Measurements from ENCODE around the gene TCL1B. TPM values are rescaled to one million over a fixed set of nuclear protein-coding genes. Genes with fewer than 3 reads are reported as not detected.

The TCL1B gene
- total RNA-seq, 1 donor from 2014 or later = not detected

DNA sequence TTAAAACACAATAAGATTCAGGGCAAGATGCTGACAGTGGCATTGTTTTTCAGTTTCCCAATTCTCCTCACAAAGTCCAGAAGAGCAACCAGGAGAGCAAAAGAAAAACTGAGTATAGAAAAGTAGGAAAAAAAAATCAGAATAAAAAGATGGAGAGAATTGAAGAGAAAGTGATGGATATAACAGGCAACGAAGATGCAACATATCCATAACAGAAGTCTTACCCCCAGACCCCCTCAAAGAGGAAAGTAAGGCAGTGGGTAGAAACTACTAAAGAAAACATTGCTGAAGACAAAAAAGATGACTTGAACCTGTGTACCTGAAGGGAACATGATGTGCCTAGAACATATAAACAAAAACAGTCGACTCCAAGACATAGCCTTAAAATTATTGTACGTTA is 17.1 kb downstream of the TCL1B start:
- Mint-ChIP-seq H3K4me3 (ENCODE audit: unreplicated experiment) (no peak overlapping the region), H3K27ac (ENCODE audit: unreplicated experiment) (no peak overlapping the region), H3K36me3 (ENCODE audit: low read depth, unreplicated experiment) (no peaks in the 10 kb centered on the region), H3K9me3 (ENCODE audit: unreplicated experiment) (no peaks in the 10 kb centered on the region), H3K4me1 (ENCODE audit: low read depth, unreplicated experiment) (peaks cover 11% of the 10 kb centered on the region), H3K27me3 (ENCODE audit: low read depth, unreplicated experiment) (no peaks in the 10 kb centered on the region)
- no peak for FAIRE-seq
- Histone ChIP-seq H3K4me2 (ENCODE audit: low read length) (no peak overlapping the region), H3K4me1 (ENCODE audit: insufficient read depth, low read length) (no peaks in the 10 kb centered on the region), H3K27me3 (ENCODE audit: insufficient read depth, low read length) (no peaks in the 10 kb centered on the region), H3K9me3 (ENCODE audit: insufficient read depth, low read depth, low read length) (no peaks in the 10 kb centered on the region), H3K27ac (ENCODE audit: low read depth, low read length) (no peak overlapping the region), H3K4me3 (ENCODE audit: insufficient read depth, low read depth, low read length) (no peak overlapping the region), H2AFZ (ENCODE audit: low read depth, low read length) (no peak overlapping the region), H3K79me2 (ENCODE audit: insufficient read depth, low read length) (no peaks in the 10 kb centered on the region), H4K20me1 (ENCODE audit: insufficient read depth, low read length) (no peaks in the 10 kb centered on the region), H3K36me3 (ENCODE audit: insufficient read depth, low read length) (no peaks in the 10 kb centered on the region), H3K9ac (ENCODE audit: low read length) (no peak overlapping the region)
- no peak for DNase-seq (ENCODE audit: low read depth)
- TF ChIP-seq EZH2 (IDR thresholded peaks at IDR 0.05; ENCODE audit: insufficient read depth, low read length) = no peak
- TF ChIP-seq, protein P1, sequence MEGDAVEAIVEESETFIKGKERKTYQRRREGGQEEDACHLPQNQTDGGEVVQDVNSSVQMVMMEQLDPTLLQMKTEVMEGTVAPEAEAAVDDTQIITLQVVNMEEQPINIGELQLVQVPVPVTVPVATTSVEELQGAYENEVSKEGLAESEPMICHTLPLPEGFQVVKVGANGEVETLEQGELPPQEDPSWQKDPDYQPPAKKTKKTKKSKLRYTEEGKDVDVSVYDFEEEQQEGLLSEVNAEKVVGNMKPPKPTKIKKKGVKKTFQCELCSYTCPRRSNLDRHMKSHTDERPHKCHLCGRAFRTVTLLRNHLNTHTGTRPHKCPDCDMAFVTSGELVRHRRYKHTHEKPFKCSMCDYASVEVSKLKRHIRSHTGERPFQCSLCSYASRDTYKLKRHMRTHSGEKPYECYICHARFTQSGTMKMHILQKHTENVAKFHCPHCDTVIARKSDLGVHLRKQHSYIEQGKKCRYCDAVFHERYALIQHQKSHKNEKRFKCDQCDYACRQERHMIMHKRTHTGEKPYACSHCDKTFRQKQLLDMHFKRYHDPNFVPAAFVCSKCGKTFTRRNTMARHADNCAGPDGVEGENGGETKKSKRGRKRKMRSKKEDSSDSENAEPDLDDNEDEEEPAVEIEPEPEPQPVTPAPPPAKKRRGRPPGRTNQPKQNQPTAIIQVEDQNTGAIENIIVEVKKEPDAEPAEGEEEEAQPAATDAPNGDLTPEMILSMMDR (IDR thresholded peaks at IDR 0.05; ENCODE audit: insufficient read depth, low read depth, low read length) = no peak

DNA sequence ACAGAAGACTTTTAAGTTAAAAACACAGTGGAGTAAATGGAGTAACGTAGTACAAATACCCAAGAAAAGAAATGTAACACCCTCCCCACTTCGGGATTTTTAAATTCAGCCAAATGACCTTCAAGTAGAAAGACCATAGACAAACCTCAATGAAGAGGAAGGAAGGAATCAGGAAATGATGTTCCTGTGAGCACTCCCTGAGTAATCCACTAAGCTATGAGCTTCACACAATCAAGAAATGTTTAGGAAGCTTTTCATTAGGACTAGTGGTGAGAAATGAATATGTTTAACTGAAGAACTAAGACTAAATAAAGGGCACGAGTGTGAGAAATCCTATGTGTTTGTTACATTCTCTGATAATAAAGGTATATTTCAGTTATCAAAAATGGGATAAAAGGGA is 17.6 kb downstream of the TCL1B start:
- Histone ChIP-seq H3K79me2 (ENCODE audit: insufficient read depth, low read length) (no peaks in the 10 kb centered on the region), H3K27ac (ENCODE audit: low read depth, low read length) (no peak overlapping the region), H3K4me2 (ENCODE audit: low read length) (no peak overlapping the region), H3K9me3 (ENCODE audit: insufficient read depth, low read depth, low read length) (no peaks in the 10 kb centered on the region), H2AFZ (ENCODE audit: low read depth, low read length) (no peak overlapping the region), H4K20me1 (ENCODE audit: insufficient read depth, low read length) (no peaks in the 10 kb centered on the region), H3K4me1 (ENCODE audit: insufficient read depth, low read length) (no peaks in the 10 kb centered on the region), H3K27me3 (ENCODE audit: insufficient read depth, low read length) (no peaks in the 10 kb centered on the region), H3K36me3 (ENCODE audit: insufficient read depth, low read length) (no peaks in the 10 kb centered on the region), H3K4me3 (ENCODE audit: insufficient read depth, low read depth, low read length) (no peak overlapping the region), H3K9ac (ENCODE audit: low read length) (no peak overlapping the region)
- TF ChIP-seq EZH2 (IDR thresholded peaks at IDR 0.05; ENCODE audit: insufficient read depth, low read length) = no peak
- TF ChIP-seq, protein P1 (IDR thresholded peaks at IDR 0.05; ENCODE audit: insufficient read depth, low read depth, low read length) = no peak
- peaks cover 11% of the 10 kb centered on the region for H3K4me1 Mint-ChIP-seq (ENCODE audit: low read depth, unreplicated experiment)
- no peak overlapping the region for H3K4me3 Mint-ChIP-seq (ENCODE audit: unreplicated experiment)
- FAIRE-seq (no peak), DNase-seq (ENCODE audit: low read depth) (no peak)
- H3K27ac Mint-ChIP-seq (ENCODE audit: unreplicated experiment) = no peak overlapping the region
- no peaks in the 10 kb centered on the region for H3K9me3 Mint-ChIP-seq (ENCODE audit: unreplicated experiment)
- H3K36me3 Mint-ChIP-seq (ENCODE audit: low read depth, unreplicated experiment) = no peaks in the 10 kb centered on the region
- H3K27me3 Mint-ChIP-seq (ENCODE audit: low read depth, unreplicated experiment) = peaks cover 1% of the 10 kb centered on the region

DNA sequence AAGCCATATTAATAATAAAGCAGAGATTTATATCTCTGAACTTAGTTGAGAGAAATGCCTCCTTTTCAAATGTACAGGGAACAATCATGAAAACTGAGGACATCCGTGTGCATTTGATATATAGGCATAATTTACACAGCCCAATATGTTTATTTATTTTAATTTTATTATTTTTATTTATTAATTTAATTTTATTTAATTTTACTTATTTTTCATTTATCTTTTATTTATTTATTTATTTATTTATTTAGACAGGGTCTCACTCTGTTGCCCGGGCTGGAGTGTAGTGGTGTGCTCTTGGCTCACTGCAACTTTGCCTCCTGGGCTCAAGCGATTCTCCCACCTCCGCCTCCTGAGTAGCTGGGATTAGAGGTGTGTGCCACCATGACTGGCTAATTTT is 19.3 kb downstream of the TCL1B start:
- Histone ChIP-seq H3K27me3 (ENCODE audit: insufficient read depth, low read length) (no peaks in the 10 kb centered on the region), H3K9me3 (ENCODE audit: insufficient read depth, low read depth, low read length) (no peaks in the 10 kb centered on the region), H3K4me2 (ENCODE audit: low read length) (no peak overlapping the region), H3K4me3 (ENCODE audit: insufficient read depth, low read depth, low read length) (no peak overlapping the region), H4K20me1 (ENCODE audit: insufficient read depth, low read length) (no peaks in the 10 kb centered on the region), H3K4me1 (ENCODE audit: insufficient read depth, low read length) (no peaks in the 10 kb centered on the region), H3K36me3 (ENCODE audit: insufficient read depth, low read length) (no peaks in the 10 kb centered on the region), H3K27ac (ENCODE audit: low read depth, low read length) (no peak overlapping the region), H2AFZ (ENCODE audit: low read depth, low read length) (no peak overlapping the region), H3K9ac (ENCODE audit: low read length) (no peak overlapping the region), H3K79me2 (ENCODE audit: insufficient read depth, low read length) (no peaks in the 10 kb centered on the region)
- H3K4me3 Mint-ChIP-seq (ENCODE audit: unreplicated experiment) = no peak overlapping the region
- no peaks in the 10 kb centered on the region for H3K9me3 Mint-ChIP-seq (ENCODE audit: unreplicated experiment)
- FAIRE-seq (no peak), DNase-seq (ENCODE audit: low read depth) (no peak)
- H3K27me3 Mint-ChIP-seq (ENCODE audit: low read depth, unreplicated experiment) = peaks cover 14% of the 10 kb centered on the region
- no peak for TF ChIP-seq EZH2 (IDR thresholded peaks at IDR 0.05; ENCODE audit: insufficient read depth, low read length)
- TF ChIP-seq, protein P1 (IDR thresholded peaks at IDR 0.05; ENCODE audit: insufficient read depth, low read depth, low read length) = no peak
- H3K27ac Mint-ChIP-seq (ENCODE audit: unreplicated experiment) = no peak overlapping the region
- H3K36me3 Mint-ChIP-seq (ENCODE audit: low read depth, unreplicated experiment) = no peaks in the 10 kb centered on the region
- peaks cover 6% of the 10 kb centered on the region for H3K4me1 Mint-ChIP-seq (ENCODE audit: low read depth, unreplicated experiment)

All from astrocyte (in vitro differentiated cells and primary cell).